Activated T-cell treated with anti-CD3 and anti-CD28 coated beads, Interleukin-2, amount 50 U/mL, for 4 hours (primary cell): ENCODE results near the gene OGDH. TPM values are rescaled to one million over a fixed set of nuclear protein-coding genes. Genes with fewer than 3 reads are reported as not detected.
"Not testable (repeated sequence)": the region's sequence is repeated elsewhere in the genome, so short reads cannot be mapped to it uniquely, and the experiment has no call there.

Source experiments
- ATAC-seq, 2 donors: fragments of 200-7000 bp; cut with Tn5 transposase; one replicate each; pipeline ENCODE4 v1.10.0; 2021
- DNase-seq: peaks from one replicate; pipeline ENCODE4 v3.0.0-alpha.2; 2020
- H3K27me3 Mint-ChIP-seq: one replicate; pipeline ENCODE4 v1.8.0; 2021; ENCODE audit warnings: low read depth, mixed read lengths
- H3K36me3 Mint-ChIP-seq: one replicate; pipeline ENCODE4 v1.8.0; 2022; ENCODE audit warnings: mixed read lengths; ENCODE audit not compliant: insufficient read depth
- H3K4me1 Mint-ChIP-seq: one replicate; pipeline ENCODE4 v1.8.0; 2021; ENCODE audit warnings: low read depth, mixed read lengths
- H3K4me3 Mint-ChIP-seq: one replicate; pipeline ENCODE4 v1.8.0; 2021; ENCODE audit warnings: mild to moderate bottlenecking, moderate library complexity, mixed read lengths
- H3K9me3 Mint-ChIP-seq: one replicate; pipeline ENCODE4 v1.8.0; 2021; ENCODE audit warnings: mixed read lengths
- total RNA-seq, 3 donors: library from RNA; stranded (reverse); gene quantifications; one replicate each; pipeline ENCODE4 v1.2.1, GENCODE V29; 2021

OGDH gene
- total RNA-seq, 3 donors from 2014 or later: 83.0 to 105 (median 97.2) TPM

GRCh38 chr7:44597181-44597580 is 9.2 kb upstream of the OGDH start:
- DNase-seq, H3K9me3 Mint-ChIP-seq, H3K4me3 Mint-ChIP-seq, ATAC-seq, H3K4me1 Mint-ChIP-seq, H3K27me3 Mint-ChIP-seq, H3K36me3 Mint-ChIP-seq: not testable (repeated sequence)

- H3K27me3 Mint-ChIP-seq: no peaks in the 10 kb centered on the region
- H3K36me3 Mint-ChIP-seq: no peaks in the 10 kb centered on the region
- H3K9me3 Mint-ChIP-seq: no peaks in the 10 kb centered on the region
Observed at GRCh38 chr7:44599222-44599621, 7.2 kb upstream of the OGDH start.

GRCh38 chr7:44602576-44602910 is 3.9 kb upstream of the OGDH start:
- DNase-seq: no peak
- peaks cover 13% of the 10 kb centered on the region for H3K4me1 Mint-ChIP-seq
- no peak for ATAC-seq
- H3K9me3 Mint-ChIP-seq: no peaks in the 10 kb centered on the region
- no peaks in the 10 kb centered on the region for H3K27me3 Mint-ChIP-seq
- H3K36me3 Mint-ChIP-seq: peaks cover 2% of the 10 kb centered on the region
- H3K4me3 Mint-ChIP-seq: no peak overlapping the region

More at GRCh38 chr7:44599222-44599621, 7.2 kb upstream of the OGDH start:
- Mint-ChIP-seq H3K4me3 (no peak overlapping the region), H3K4me1 (no peaks in the 10 kb centered on the region)
- no peak for ATAC-seq
- DNase-seq: no peak

GRCh38 chr7:44603193-44603592 is 3.2 kb upstream of the OGDH start:
- no peak for DNase-seq
- H3K4me3 Mint-ChIP-seq: no peak overlapping the region
- H3K36me3 Mint-ChIP-seq: peaks cover 2% of the 10 kb centered on the region
- peaks cover 16% of the 10 kb centered on the region for H3K4me1 Mint-ChIP-seq
- H3K9me3 Mint-ChIP-seq: no peaks in the 10 kb centered on the region
- H3K27me3 Mint-ChIP-seq: no peaks in the 10 kb centered on the region
- no peak for ATAC-seq

DNA sequence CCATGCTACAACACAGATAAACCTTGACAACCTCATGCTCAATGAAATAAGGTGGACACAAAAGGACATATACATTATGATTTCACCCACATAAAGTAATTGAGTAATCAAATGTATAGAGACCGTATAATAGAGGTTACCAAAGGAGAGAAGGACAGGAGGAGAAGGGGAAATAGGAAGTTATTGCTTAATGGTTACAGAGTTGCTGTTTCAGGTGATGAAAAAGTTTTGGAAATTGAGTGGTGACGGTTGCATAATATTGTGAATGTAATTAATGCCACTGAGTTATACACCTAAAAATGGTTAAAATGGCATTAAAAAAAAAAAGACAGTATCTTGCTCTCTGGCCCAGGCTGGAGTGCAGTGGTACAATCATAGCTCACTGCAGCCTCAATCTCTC is 1.5 kb upstream of the OGDH start:
- DNase-seq (no peak), ATAC-seq (no peak)
- Mint-ChIP-seq H3K4me1 (peaks cover 28% of the 10 kb centered on the region), H3K27me3 (no peaks in the 10 kb centered on the region), H3K36me3 (peaks cover 2% of the 10 kb centered on the region), H3K4me3 (no peak overlapping the region), H3K9me3 (no peaks in the 10 kb centered on the region)

- H3K9me3 Mint-ChIP-seq: no peaks in the 10 kb centered on the region
- DNase-seq: no peak
- peaks cover 7% of the 10 kb centered on the region for H3K36me3 Mint-ChIP-seq
- H3K4me1 Mint-ChIP-seq: peaks cover 40% of the 10 kb centered on the region
- no peaks in the 10 kb centered on the region for H3K27me3 Mint-ChIP-seq
- peak overlapping the region; percentile 96 for H3K4me3 Mint-ChIP-seq
- no peak for ATAC-seq
Observed at GRCh38 chr7:44607141-44608068, 978 bp downstream of the OGDH start.

DNA sequence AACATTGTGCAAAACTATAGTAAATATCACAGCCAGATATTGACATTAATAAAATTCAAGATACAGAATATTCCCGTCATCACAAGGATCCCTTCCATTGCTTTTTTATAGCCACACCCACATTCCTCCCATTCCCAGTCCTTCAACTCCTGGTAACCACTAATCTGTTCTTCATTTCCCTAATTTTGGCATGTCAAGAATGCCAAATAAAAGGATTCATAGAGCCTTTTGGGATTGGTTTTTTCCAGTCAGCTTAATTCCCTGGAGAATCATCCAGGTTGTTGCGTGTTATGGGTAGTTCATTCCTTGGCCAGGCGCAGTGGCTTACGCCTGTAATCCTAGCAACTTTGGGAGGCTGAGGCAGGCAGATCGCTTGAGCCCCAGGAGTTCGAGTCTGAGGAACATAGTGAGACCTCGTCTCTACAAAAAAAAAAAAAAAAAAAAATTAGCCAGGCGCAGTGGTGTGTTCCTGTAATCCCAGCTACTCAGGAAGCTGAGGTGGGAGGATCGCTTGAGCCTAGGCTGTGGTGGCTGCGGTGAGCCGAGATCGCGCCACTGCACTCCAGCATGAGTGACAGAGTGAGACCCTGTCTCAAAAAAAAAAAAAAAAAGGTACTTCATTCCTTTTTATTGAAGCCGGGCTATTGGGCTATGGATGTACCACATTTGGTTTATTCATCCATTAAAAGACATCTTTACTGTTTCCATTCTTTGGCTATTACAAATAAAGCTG is 2.7 kb downstream of the OGDH start:
- Mint-ChIP-seq H3K4me3 (no peak overlapping the region), H3K36me3 (peaks cover 7% of the 10 kb centered on the region), H3K27me3 (no peaks in the 10 kb centered on the region), H3K9me3 (no peaks in the 10 kb centered on the region), H3K4me1 (peaks cover 46% of the 10 kb centered on the region)
- ATAC-seq (no peak), DNase-seq (no peak)

DNA sequence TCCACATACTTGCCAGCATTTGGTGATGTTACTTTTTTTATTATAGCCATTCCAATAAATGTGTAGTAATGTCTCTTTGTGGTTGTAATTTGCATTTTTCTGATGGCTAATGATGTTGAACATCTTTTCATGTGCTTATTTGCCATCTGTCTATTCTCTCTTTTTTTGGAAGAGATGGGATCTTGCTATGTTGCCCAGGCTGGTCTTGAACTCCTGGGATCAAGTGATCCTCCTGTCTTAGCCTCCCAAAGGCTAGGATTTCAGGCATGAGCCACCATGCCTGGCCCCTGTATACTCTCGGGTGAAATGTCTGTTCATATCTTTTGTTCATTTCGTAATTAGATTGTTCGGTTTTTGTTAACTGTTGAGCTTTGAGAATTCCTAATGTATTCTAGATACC is 3.4 kb downstream of the OGDH start:
- DNase-seq (no peak), ATAC-seq (no peak)
- Mint-ChIP-seq H3K4me3 (no peak overlapping the region), H3K27me3 (no peaks in the 10 kb centered on the region), H3K4me1 (peaks cover 54% of the 10 kb centered on the region), H3K9me3 (no peaks in the 10 kb centered on the region), H3K36me3 (peaks cover 12% of the 10 kb centered on the region)

GRCh38 chr7:44615149-44615611 is 8.8 kb downstream of the OGDH start:
- ATAC-seq (no peak), DNase-seq (no peak)
- peaks cover 70% of the 10 kb centered on the region for H3K4me1 Mint-ChIP-seq

GRCh38 chr7:44615793-44616192 is 9.4 kb downstream of the OGDH start:
- DNase-seq (no peak), ATAC-seq (no peak)
- no peaks in the 10 kb centered on the region for H3K9me3 Mint-ChIP-seq
- H3K27me3 Mint-ChIP-seq: no peaks in the 10 kb centered on the region
- H3K4me1 Mint-ChIP-seq: peaks cover 74% of the 10 kb centered on the region
- H3K36me3 Mint-ChIP-seq: peaks cover 25% of the 10 kb centered on the region
- no peak overlapping the region for H3K4me3 Mint-ChIP-seq

More at GRCh38 chr7:44615149-44615611, 8.8 kb downstream of the OGDH start:
- H3K9me3 Mint-ChIP-seq: no peaks in the 10 kb centered on the region
- peaks cover 25% of the 10 kb centered on the region for H3K36me3 Mint-ChIP-seq
- H3K4me3 Mint-ChIP-seq: peak overlapping the region; percentile 47
- no peaks in the 10 kb centered on the region for H3K27me3 Mint-ChIP-seq

DNA sequence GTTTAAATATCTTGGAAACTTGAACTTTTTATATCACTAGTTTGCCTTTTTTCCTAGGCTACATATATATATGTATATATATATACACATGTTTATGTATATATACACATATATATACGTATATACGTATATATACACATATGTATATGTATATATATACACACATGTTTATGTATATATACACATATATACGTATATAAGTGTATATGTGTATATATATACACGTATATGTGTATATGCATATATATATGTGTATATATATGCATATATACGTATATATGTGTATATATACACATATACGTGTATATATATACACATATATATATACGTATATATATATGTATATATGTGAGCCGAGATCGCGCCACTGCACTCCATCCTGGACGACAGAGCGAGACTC is 10.1 kb downstream of the OGDH start:
- Mint-ChIP-seq H3K27me3 (no peaks in the 10 kb centered on the region), H3K36me3 (peaks cover 25% of the 10 kb centered on the region), H3K4me3 (no peak overlapping the region), H3K9me3 (no peaks in the 10 kb centered on the region), H3K4me1 (peaks cover 81% of the 10 kb centered on the region)
- no peak for ATAC-seq
- DNase-seq: no peak

GRCh38 chr7:44617225-44617890 is 10.9 kb downstream of the OGDH start:
- Mint-ChIP-seq H3K9me3 (no peaks in the 10 kb centered on the region), H3K4me1 (peaks cover 83% of the 10 kb centered on the region), H3K27me3 (no peaks in the 10 kb centered on the region), H3K4me3 (peak overlapping the region; percentile 62), H3K36me3 (peaks cover 21% of the 10 kb centered on the region)
- DNase-seq (no peak), ATAC-seq (peak; percentile 92)

DNA sequence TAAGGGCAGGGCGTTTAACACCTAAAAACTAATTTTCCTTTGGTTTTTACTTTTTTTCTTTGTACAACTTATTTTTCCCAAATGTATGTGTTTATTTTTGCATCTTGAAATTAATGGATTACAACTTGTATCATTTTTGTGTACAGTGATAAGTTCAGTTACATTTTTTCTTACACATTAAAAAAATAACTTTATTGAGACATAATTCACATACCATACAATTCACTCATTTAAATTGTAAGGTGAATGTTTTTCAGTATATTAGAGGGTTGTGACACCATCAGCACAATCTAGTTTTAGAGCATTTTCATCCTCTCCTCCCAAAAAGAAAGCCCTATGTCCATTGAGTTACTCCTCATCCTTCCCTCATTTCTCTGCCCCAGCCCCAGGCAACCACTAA is 11.6 kb downstream of the OGDH start:
- DNase-seq (no peak), ATAC-seq (no peak)
- Mint-ChIP-seq H3K4me3 (peak overlapping the region; percentile 35), H3K4me1 (peaks cover 87% of the 10 kb centered on the region), H3K9me3 (no peaks in the 10 kb centered on the region), H3K36me3 (peaks cover 21% of the 10 kb centered on the region), H3K27me3 (no peaks in the 10 kb centered on the region)

GRCh38 chr7:44618753-44619152 is 12.3 kb downstream of the OGDH start:
- peak overlapping the region; percentile 35 for H3K4me3 Mint-ChIP-seq

More at GRCh38 chr7:44618753-44619152, 12.3 kb downstream of the OGDH start:
- ATAC-seq (no peak), DNase-seq (no peak)
- Mint-ChIP-seq H3K27me3 (no peaks in the 10 kb centered on the region), H3K4me1 (peaks cover 91% of the 10 kb centered on the region), H3K36me3 (peaks cover 21% of the 10 kb centered on the region), H3K9me3 (no peaks in the 10 kb centered on the region)
